Heart right ventricle (tissue), 16 donors: ENCODE measurements around the gene PATE1. TPM values are rescaled to one million over a fixed set of nuclear protein-coding genes. Genes with fewer than 3 reads are reported as not detected.
A peak's percentile ranks its signal among the peaks of the same experiment; 100 is the strongest.

Experiments used
- ATAC-seq, 8 donors: fragments of 200-7000 bp; cut with Tn5 transposase; one replicate each; pipeline ENCODE4 v1.9.1; 2020; ENCODE audit warnings: mild to moderate bottlenecking in 8 of 8, moderate library complexity in 8 of 8, moderate number of reproducible peaks in 1 of 8
- DNase-seq, 2 donors: peaks; one replicate each; pipeline ENCODE4 v3.0.0-alpha.2; 2020
- H3K27ac ChIP-seq, 10 donors: fragments of 200-600 bp; sonication (generic) in 2 of 10; one replicate each; pipeline versions ENCODE4 v1.5.0 to v1.8.0; 2020 to 2022; ENCODE audit warnings: mild to moderate bottlenecking in 3 of 10
- H3K27me3 ChIP-seq, 7 donors: fragments of 200-600 bp; one replicate each; pipeline ENCODE4 v1.8.0; 2021 to 2022; ENCODE audit warnings: mild to moderate bottlenecking in 2 of 7
- H3K36me3 ChIP-seq, 9 donors: fragments of 200-600 bp; sonication (generic) in 1 of 9; one replicate each; pipeline versions ENCODE4 v1.5.0 to v1.8.0; 2020 to 2022; ENCODE audit warnings: mild to moderate bottlenecking in 2 of 9
- H3K4me1 ChIP-seq, 9 donors: fragments of 200-600 bp; sonication (generic) in 1 of 9; one replicate each; pipeline versions ENCODE4 v1.5.0 to v1.8.0; 2020 to 2022; ENCODE audit warnings: mild to moderate bottlenecking in 4 of 9
- H3K4me3 ChIP-seq, 10 donors: fragments of 200-600 bp; sonication (generic) in 2 of 10; one replicate each; pipeline versions ENCODE4 v1.5.0 to v1.8.0; 2020 to 2022; ENCODE audit warnings: mild to moderate bottlenecking in 7 of 10, moderate library complexity in 2 of 10
- H3K9me3 ChIP-seq, 11 donors: fragments of 200-600 bp in 10 of 11; sonication (generic) in 2 of 11; one replicate each; pipeline versions ENCODE4 v1.5.0 to v1.8.0; 2013 to 2022; ENCODE audit warnings: mild to moderate bottlenecking in 2 of 11, control low read depth in 1 of 11, moderate library complexity in 1 of 11
- CTCF ChIP-seq, 9 donors: fragments of 200-600 bp; sonication (generic) in 2 of 9; IDR thresholded peaks; one replicate each; pipeline versions ENCODE4 v1.5.0 to v1.8.0; 2021 to 2022; ENCODE audit warnings: antibody characterized with exemption in 9 of 9, mild to moderate bottlenecking in 5 of 9, moderate library complexity in 1 of 9
- WGBS, 2 donors: extraction: QIAGEN DNeasy Blood & Tissue Kit; methylation state at CpG; one replicate each; pipeline ENCODE4 v1.1.7; 2013; ENCODE audit warnings: inconsistent platforms in 1 of 2; 5-methylcytosine and 5-hydroxymethylcytosine counted together
- intact Hi-C, 10 donors: fragments of 100-400 bp; cut with DNase I; formaldehyde crosslinking; loops; one replicate each; pipeline versions ENCODE4 v1.11.1 to v1.14.2; 2022
- polyA plus RNA-seq, 2 donors: library from polyadenylated mRNA; stranded (reverse); fragments of 200-250 nt; gene quantifications; one replicate each; pipeline ENCODE4 v1.2.3, GENCODE V29; 2013
- total RNA-seq, 10 donors: library from RNA; stranded (reverse); fragmentation: NEBNext Ultra II Directional in 3 of 10; extraction: Animal tissue kit (Norgen Biotek cat#: 25700) in 3 of 10; gene quantifications; one replicate each; pipeline versions ENCODE4 v1.2.1 to v1.2.4, GENCODE V29; 2021 to 2023
- donor health status: Arrhythmogenic right ventricular cardiomyopathy.
- donor health status: ischemic (EF 13 %, LVEDD 7.1; RV severe dilation, severe dysfunction).
- donor health status: healthy with polysubstance abuse.
- donor health status: DM: no; HTN: yes; CAD: no.
- donor health status: DM: no; HTN: no; CAD: no.
- donor health status: ischemic (EF 25% LVEDD 6.9; RV normal size, moderate dysfunction).
- donor health status: ischemic (EF 25% LVEDD 5.7; RV mildly dilated, moderate dysfunction).
- donor health status: healthy.
- donor health status: DM: yes; HTN: yes; CAD: no.
- donor health status: Ischemic cardiomyopathy.
- donor health status: ischemic (EF 35%, LVEDD 5.7; RV mildly dilated, moderate dysfunction).
- donor health status: nonischemic (EF 11% LVEDD 7.7; RV severe dilation, severe dysfunction).
- donor health status: DM: yes; HTN: yes; CAD: no.
- donor health status: PGD.
- donor health status: ischemic (EF 29% LVEDD 5.4; RV normal size, mild dysfunction).
- donor health status: nonischemic (EF 23%, LVEDD 6.1; RV moderate dilation, normal function).

PATE1 gene
- total and polyA plus RNA-seq, 12 donors, result not detected

GRCh38 chr11:125772834-125773505 lies 26.9 kb downstream of the PATE1 start:
- intact Hi-C loops, result no loop called here
- H3K4me3 ChIP-seq, result no peak overlapping the region

GRCh38 chr11:125773516-125773915 lies 27.4 kb downstream of the PATE1 start:
- Histone ChIP-seq H3K27ac (no peak overlapping the region), H3K36me3 (no peaks in the 10 kb centered on the region), H3K27me3 (no peaks in the 10 kb centered on the region), H3K4me3 (no peak overlapping the region), H3K4me1 (no peaks in the 10 kb centered on the region), H3K9me3 (no peaks in the 10 kb centered on the region)
- DNase-seq (no peak), ATAC-seq (peak in 4 of 8 donors; percentile 22 to 76 (median 36))
- 64 to 68% methylated on average over 3 of the region's 3 CpGs for WGBS, 2 donors
- intact Hi-C loops, result no loop called here
- no peak for TF ChIP-seq CTCF (IDR thresholded peaks at IDR 0.05)

More at GRCh38 chr11:125772834-125773505, 26.9 kb downstream of the PATE1 start:
- WGBS, 2 donors, result 55 to 61% methylated on average over 3 of the region's 3 CpGs
- no peaks in the 10 kb centered on the region for H3K4me1 ChIP-seq
- no peaks in the 10 kb centered on the region for H3K27me3 ChIP-seq
- ATAC-seq (peak in 4 of 8 donors; percentile 33 to 77 (median 47)), DNase-seq (no peak)
- no peaks in the 10 kb centered on the region for H3K36me3 ChIP-seq
- H3K9me3 ChIP-seq, result no peaks in the 10 kb centered on the region
- no peak for TF ChIP-seq CTCF (IDR thresholded peaks at IDR 0.05)
- no peak overlapping the region for H3K27ac ChIP-seq

GRCh38 chr11:125777309-125777708 lies 31.2 kb downstream of the PATE1 start:
- H3K27me3 ChIP-seq, result no peaks in the 10 kb centered on the region
- no peaks in the 10 kb centered on the region for H3K4me1 ChIP-seq
- WGBS, 2 donors, result 40 to 61% methylated on average over 5 of the region's 5 CpGs
- no peak for ATAC-seq
- H3K4me3 ChIP-seq, result no peak overlapping the region
- H3K36me3 ChIP-seq, result no peaks in the 10 kb centered on the region
- no peak for DNase-seq
- TF ChIP-seq CTCF (IDR thresholded peaks at IDR 0.05), result no peak
- H3K9me3 ChIP-seq, result no peaks in the 10 kb centered on the region
- intact Hi-C loops, result no loop called here
- H3K27ac ChIP-seq, result no peak overlapping the region

GRCh38 chr11:125778728-125779127 lies 32.6 kb downstream of the PATE1 start, which contains the start of gene PATE2:
Gene PATE2 (minus strand): TSS chr11:125778828. CDS start chr11:125778773, 55 bp downstream.
- ATAC-seq, result no peak
- intact Hi-C loops, result no loop called here
- Histone ChIP-seq H3K36me3 (no peaks in the 10 kb centered on the region), H3K27ac (no peak within 1 kb of the TSS), H3K4me1 (no peaks in the 10 kb centered on the region), H3K27me3 (no peaks in the 10 kb centered on the region), H3K9me3 (no peaks in the 10 kb centered on the region), H3K4me3 (no peak within 1 kb of the TSS)
- DNase-seq, result no peak
- TF ChIP-seq CTCF (IDR thresholded peaks at IDR 0.05), result no peak
